GM21360 (cell line): Measurements from ENCODE around the gene ZNF787.

Experiments
- ATAC-seq: cut with Tn5 transposase; IDR thresholded peaks from one replicate; pipeline ENCODE4 v1.9.1; 2021; ENCODE audit warnings: mild to moderate bottlenecking, moderate library complexity; ENCODE audit not compliant: unreplicated experiment

ZNF787 gene

DNA sequence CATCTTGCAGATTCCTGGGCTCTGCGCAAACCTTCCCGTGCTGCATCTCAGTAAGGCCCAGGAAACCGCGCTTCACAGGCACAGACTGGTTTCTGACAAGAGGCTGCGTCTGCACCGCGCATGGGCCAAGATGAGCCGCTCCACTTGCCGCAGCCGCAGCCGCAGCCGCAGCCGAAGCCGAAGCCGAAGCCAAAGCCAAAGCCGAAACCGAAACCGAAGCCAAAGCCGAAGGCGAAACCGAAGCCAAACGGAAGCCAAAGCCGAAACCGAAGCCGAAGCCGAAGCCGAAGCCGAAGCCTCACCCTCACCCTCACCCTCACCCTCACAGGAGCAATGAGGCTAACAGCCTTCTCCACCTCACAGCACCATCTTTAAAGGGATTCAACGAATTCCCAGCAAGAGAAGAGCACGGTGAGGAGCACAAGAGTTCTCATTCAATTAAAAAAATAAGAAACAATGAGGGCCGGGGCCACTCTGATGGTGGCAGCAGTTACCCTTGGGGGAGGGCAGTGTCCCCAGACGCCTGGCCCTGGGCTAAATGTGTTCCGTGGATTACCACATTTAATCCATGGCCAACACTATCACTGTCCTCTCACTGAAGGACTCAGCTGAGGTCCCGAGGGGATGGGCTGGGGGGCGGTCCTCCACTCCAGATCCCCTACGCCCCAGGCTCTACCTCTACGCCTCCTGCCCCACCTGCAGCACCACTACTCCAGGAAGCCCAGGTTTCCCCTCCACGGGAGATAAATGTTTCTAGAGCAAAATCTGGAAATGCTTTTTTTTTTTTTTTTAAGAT, 29.1 kb downstream of the ZNF787 start:
- ATAC-seq, result no peak

DNA sequence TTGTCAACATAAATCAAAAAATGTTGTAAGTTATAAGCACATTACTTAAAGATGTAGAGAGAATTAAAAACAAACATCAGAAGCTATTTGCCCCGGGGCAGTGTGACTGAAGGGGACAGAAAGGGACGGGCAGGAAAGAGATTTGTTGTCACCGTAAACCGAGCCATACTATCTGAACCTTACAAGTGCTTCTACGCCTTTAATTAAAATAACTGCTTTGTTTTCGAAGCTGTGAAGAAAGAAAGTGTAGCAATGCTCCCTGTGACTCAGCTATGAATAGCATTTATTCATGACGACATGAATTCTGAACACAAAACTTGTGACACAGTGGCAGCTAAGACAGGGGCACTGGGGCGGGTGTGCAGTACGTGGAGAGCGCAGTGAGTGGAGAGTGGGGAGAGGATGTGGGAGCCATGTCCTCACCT, 30.0 kb downstream of the ZNF787 start:
- ATAC-seq, result no peak

GRCh38 chr19:56089344-56089743, 31.8 kb downstream of the ZNF787 start:
- ATAC-seq, result no peak

- no peak for ATAC-seq
Observed at GRCh38 chr19:56088497-56089215, 32.4 kb downstream of the ZNF787 start.

DNA sequence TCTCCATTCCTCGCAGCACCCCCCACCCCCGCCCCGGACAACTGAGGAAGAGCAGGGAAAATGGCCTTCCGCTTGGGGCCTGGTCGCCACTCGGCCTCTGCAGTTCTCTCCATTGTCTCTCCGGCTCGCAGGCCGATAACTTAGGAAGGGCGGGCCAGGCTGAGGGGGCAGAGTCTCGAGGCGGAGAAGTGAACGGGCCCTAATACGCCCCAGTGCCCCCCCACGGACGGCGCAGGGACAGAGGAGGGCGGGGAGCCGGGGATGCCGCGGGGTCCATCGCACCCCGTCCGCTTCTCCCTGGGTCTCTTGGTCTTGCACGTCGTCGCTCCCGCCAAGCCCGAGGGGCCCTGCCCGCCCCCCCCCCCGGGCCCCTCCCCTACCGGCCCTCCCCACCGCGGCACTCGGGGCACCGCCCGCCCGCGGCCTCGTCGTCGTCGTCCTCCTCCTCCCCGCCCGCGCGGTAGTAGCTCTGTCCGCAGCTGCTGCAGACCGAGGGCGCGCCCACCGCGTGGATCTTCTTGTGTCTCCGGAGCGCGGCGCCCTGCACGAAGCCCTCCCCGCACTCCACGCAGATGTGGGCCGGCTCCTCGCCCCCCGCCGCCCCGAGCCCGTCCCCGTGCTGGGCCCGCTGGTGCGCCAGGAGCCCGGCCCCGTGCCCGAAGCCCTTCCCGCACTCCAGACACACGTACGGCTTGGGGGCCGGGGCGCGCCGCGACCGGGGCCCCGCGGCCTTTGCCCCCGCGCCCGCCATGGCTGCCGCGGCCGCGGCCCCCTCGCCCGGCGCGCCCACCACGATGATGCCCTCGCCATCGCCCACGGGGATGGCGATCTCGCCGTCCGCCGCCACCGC, 33.2 kb downstream of the ZNF787 start:
- ATAC-seq, result no peak

DNA sequence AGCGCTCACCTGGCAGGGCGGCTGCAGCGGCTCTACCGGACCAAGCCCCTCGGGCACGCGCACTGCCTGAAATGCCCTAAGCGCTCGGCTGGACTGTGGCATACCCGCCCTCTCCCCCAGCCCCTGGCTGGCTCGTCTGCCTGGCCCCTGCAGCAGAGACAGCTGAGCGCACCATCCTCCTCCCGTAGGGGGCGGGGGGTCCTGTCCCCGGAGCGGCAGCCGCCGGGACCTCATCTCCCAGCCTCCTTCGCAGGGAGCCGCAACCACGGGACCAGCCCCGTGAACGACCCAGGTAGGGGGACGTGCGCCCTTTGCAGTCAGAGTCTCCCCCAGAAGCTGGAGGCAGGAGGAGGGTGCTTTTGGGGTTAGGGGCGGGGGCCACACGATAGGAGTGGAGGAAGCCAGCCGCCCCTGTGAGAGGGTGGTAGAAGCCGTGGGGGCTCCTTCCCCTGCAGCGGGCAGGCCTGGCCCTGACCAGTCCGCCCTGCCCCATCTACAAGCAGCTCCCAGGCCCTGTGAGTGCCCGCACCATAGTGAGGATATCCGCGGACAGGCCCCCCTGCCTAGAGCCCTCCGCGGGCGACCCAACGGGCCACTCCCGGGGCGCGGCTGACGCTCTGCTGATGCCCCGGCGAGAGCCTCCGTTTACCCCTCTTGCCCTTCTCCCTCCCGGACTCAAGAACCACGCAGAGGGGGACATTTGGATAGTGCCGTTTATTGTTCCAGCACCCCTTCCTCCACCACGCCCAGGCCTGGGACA, 34.2 kb downstream of the ZNF787 start:
- ATAC-seq, result no peak

DNA sequence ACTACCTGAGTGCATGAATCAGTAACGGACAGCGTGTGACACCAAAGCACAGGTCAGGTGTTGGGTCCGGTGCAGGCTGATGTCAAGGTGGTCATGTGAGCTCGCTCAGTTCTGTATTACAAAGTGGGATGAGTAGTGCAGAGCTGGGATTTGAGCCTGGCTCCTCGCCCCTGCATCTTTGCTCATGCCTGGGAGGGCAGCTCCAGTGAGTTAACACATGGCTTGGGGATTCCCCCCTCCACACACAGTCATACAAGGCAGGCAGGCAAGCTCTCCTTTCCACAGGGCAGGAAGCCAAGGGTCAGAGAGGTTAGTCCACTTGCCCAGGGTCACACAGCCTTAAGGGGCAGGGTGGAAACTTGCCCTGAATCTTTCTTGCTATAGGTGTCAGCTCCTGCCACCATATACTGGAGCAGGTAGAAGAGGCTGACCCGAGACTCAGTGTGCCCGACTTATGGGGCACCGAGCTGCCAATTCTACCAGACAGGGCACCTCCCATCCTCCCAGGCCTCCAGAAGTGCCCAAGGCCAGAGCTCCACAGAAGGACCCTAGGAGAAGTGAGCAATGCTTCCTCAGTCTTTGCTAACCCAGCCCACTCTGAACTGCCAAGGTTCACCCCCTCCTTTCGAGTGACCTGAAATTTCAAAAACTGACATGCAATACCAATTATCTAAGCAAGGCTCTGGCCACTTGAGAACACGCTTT, 35.4 kb downstream of the ZNF787 start:
- no peak for ATAC-seq

GRCh38 chr19:56084835-56085536, 36.1 kb downstream of the ZNF787 start:
- ATAC-seq, result no peak

DNA sequence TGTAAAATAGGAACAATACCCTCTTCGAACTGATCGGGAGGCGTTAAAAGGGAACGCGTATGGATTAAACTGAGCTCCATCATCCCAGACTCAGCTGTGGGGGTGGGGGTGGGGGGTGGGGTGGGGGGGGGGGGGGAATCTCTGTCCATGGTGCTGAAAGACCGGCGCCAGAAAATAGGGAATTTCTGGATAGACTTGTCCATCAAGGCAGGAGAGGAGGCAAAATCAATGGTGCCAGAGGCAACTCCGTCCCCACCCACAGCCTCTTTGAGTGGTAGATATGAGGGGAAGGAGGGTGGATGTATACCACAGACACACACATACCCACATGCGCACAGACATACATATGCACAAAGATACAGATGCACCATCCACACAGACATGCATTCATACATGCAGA, 37.4 kb downstream of the ZNF787 start:
- ATAC-seq, result no peak

DNA sequence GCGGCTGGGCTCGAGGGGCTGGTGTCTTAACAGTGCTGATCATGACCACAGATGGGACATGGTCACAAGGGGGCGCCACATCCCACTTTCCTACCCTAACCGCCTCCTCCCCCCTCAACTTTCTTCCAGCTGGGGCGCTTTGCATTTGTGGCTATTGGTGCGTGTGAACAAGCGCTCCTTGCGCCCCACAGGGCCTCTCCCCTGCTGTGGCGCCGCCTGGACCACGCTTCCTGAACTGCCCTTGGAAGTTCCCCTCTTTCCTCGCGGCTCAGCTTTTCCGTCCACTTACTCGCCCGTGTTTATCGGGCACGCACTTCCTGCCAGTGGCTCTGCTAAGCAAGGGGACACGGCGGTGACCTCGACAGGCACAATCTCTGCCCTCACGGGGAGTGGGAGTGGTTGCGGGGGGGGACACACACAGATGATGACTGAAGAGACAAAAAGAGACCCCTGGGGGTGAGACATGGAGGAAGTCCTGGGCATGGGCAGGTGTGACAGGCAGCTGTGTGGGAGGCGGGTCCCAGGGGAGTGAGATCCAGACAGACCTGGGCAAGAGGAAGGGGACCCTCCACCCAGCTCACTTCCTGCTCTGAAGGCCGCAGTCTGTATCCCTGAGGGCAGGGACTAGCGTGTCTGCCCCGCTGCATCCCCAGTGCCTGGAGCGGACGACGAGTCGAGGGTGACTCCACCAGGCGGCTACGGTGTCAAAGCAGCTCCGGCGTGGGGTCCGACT, 40.3 kb downstream of the ZNF787 start:
- ATAC-seq, result peak; percentile 61

DNA sequence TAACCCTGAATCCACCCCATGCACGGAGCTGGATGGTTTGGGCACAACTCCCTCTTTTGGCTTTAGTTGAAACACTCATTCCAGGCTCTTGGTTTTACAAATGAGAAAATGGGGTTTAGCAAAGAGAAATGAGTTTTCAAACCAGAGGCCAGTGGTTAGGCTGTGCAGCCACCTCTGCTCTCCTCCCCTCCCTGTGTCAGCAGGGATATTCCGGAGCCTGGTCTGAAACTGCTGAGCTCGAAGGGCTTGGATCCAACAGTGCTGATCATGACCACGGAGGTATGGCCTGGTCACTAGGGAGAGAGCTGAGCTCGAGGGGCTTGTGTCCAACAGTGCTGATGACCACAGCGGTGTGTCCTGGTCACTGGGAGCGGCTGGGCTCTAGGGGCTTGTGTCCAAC, 41.5 kb downstream of the ZNF787 start:
- no peak for ATAC-seq

DNA sequence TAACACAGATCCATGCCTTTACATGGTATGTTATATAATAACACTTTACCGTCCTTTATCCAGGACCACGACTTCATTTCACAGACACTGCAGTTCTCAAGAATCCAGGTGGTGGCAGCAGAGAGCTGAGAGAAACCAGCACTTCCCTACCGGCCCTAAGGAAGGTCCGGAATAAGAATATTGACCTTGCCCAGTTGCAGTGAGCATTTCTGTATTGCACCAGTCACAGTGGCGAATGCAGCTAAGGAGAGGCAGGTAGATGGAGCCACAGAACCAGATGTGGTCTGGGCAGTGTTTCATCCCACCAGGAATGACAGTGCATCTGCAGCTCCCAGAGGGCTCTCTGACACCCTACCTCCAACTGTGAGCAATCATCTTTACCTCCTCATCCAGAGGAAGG, 44.6 kb downstream of the ZNF787 start:
- ATAC-seq, result no peak

- no peak for ATAC-seq
Observed at GRCh38 chr19:56071151-56071550, 49.9 kb downstream of the ZNF787 start.

GRCh38 chr19:56069642-56070041, 51.5 kb downstream of the ZNF787 start:
- no peak for ATAC-seq

- ATAC-seq, result no peak
Observed at GRCh38 chr19:56066152-56067023, 54.7 kb downstream of the ZNF787 start.

DNA sequence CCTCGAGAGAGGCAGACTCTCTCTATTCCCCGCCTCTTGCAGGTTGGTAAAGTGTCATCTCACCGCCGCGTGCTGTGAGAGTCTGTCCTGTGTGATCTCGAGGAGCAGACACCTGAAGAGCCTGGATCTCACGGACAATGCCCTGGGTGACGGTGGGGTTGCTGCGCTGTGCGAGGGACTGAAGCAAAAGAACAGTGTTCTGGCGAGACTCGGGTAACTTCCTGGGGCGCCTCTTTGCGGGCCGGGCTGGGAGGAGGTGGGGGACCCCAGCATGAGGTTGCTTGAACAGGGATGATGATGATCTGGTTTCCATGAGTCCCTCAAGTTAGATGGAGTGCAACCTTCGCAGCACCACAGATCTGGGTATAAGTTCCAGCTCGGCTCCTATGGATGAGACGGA, 67.5 kb downstream of the ZNF787 start:
- ATAC-seq, result no peak
